Keratinocyte (primary cell): ENCODE data around the gene HSBP1L1. TPM values are rescaled to one million over a fixed set of nuclear protein-coding genes. Genes with fewer than 3 reads are reported as not detected.

Experiments
- DNase-seq: peaks from one replicate; pipeline ENCODE4 v3.0.0-alpha.2; 2011; ENCODE audit warnings: low read depth, missing footprints, low spot score
- FAIRE-seq: peaks from 2 replicates; lab custom pipeline; 2011; peaks lifted over from hg19 to GRCh38; lab: Jason Lieb, UNC
- H2AFZ ChIP-seq: 2 replicates; pipeline ENCODE4 v1.6.0; 2012; ENCODE audit warnings: low read length, control low read depth, inconsistent platforms; ENCODE audit not compliant: control insufficient read depth
- H3K27ac ChIP-seq: 2 replicates; pipeline ENCODE4 v1.5.1; 2011; ENCODE audit warnings: low read length; ENCODE audit not compliant: control insufficient read depth, insufficient read depth
- H3K27me3 ChIP-seq: 3 replicates; pipeline ENCODE4 v1.6.0; 2011; ENCODE audit warnings: low read length; ENCODE audit not compliant: control insufficient read depth, insufficient read depth; ENCODE audit errors: extremely low read depth
- H3K36me3 ChIP-seq, 2 experiments: 2 replicates in 1 of 2; 3 replicates in 1 of 2; pipeline ENCODE4 v1.5.1; 2011; ENCODE audit warnings: low read length in 2 of 2, mild to moderate bottlenecking in 1 of 2; ENCODE audit not compliant: control insufficient read depth in 2 of 2, insufficient read depth in 2 of 2; ENCODE audit errors: extremely low read depth in 1 of 2
- H3K4me1 ChIP-seq: 3 replicates; pipeline ENCODE4 v1.5.1; 2011; ENCODE audit warnings: low read length; ENCODE audit not compliant: control insufficient read depth, insufficient read depth; ENCODE audit errors: extremely low read depth
- H3K4me2 ChIP-seq: 3 replicates; pipeline ENCODE4 v1.6.0; 2011; ENCODE audit warnings: low read depth, low read length; ENCODE audit not compliant: control insufficient read depth, insufficient read depth; ENCODE audit errors: extremely low read depth
- H3K4me3 ChIP-seq, 3 experiments: fragments of 200-600 bp in 1 of 3; sonication (generic) in 1 of 3; 2 replicates in 2 of 3; 3 replicates in 1 of 3; pipeline ENCODE4 v1.5.1; 2011 to 2016; ENCODE audit warnings: low read length in 3 of 3, mild to moderate bottlenecking in 3 of 3, control low read depth in 2 of 3, inconsistent platforms in 1 of 3, low read depth in 1 of 3, mixed read lengths in 1 of 3, mixed run types in 1 of 3, moderate library complexity in 1 of 3; ENCODE audit not compliant: control insufficient read depth in 2 of 3, insufficient read depth in 2 of 3; ENCODE audit errors: extremely low read depth in 1 of 3
- H3K79me2 ChIP-seq: 2 replicates; pipeline ENCODE4 v1.6.0; 2012; ENCODE audit warnings: low read length; ENCODE audit not compliant: control insufficient read depth, insufficient read depth
- H3K9ac ChIP-seq: 3 replicates; pipeline ENCODE4 v1.6.0; 2011; ENCODE audit warnings: low read length; ENCODE audit not compliant: control insufficient read depth, insufficient read depth; ENCODE audit errors: extremely low read depth
- H3K9me1 ChIP-seq: 3 replicates; pipeline ENCODE4 v1.6.0; 2011; ENCODE audit warnings: low read length; ENCODE audit not compliant: control insufficient read depth, insufficient read depth; ENCODE audit errors: extremely low read depth
- H3K9me3 ChIP-seq: 2 replicates; pipeline ENCODE4 v1.5.1; 2012; ENCODE audit warnings: low read depth, low read length; ENCODE audit not compliant: control insufficient read depth
- H4K20me1 ChIP-seq: 3 replicates; pipeline ENCODE4 v1.6.0; 2011; ENCODE audit warnings: low read length; ENCODE audit not compliant: control insufficient read depth, insufficient read depth; ENCODE audit errors: extremely low read depth
- CTCF ChIP-seq, 3 experiments: IDR thresholded peaks in 1 of 3; conservative IDR thresholded peaks in 1 of 3; optimal IDR thresholded peaks in 1 of 3; 2 replicates in 2 of 3; 3 replicates in 1 of 3; pipeline versions ENCODE3 to v1.5.1; 2011; ENCODE audit warnings: low read length in 3 of 3, mild to moderate bottlenecking in 3 of 3, moderate library complexity in 2 of 3, control low read depth in 1 of 3, inconsistent platforms in 1 of 3; ENCODE audit not compliant: insufficient read depth in 2 of 3; ENCODE audit errors: extremely low read depth in 1 of 3
- EZH2 ChIP-seq: IDR thresholded peaks from one replicate; pipeline ENCODE4 v1.6.1; 2012; ENCODE audit warnings: inconsistent platforms, mild to moderate bottlenecking, low read length, moderate library complexity
- dilution Hi-C: fragments of 300-500 bp; cut with MboI; formaldehyde crosslinking; loops from one replicate; pipeline ENCODE4 v1.7.0; 2020; ENCODE audit warnings: low sequenced_read_pairs; ENCODE audit not compliant: extremely low pct_ligation_motif_present
- polyA plus RNA-seq, 5 experiments: library from polyadenylated mRNA; depleted of rRNA in 3 of 5; stranded (reverse) in 3 of 5; stranded (forward) in 1 of 5; unstranded in 1 of 5; fragments of >200 nt; gene quantifications; 1 replicate in 1 of 5; 2 replicates in 3 of 5; 3 replicates in 1 of 5; pipeline versions ENCODE4 v1.2.1 to v1.2.3, GENCODE V29; 2011 to 2012; ENCODE audit warnings: missing spikeins in 2 of 5, low read depth in 1 of 5, low replicate concordance in 1 of 5

Gene HSBP1L1
- polyA plus RNA-seq, 1 donor (not counting 4 experiments of a cell fraction or from before 2014, with no cell fraction given), result 49.6 TPM

- FAIRE-seq (no peak), DNase-seq (no peak)
- Histone ChIP-seq H3K4me3 (peak overlapping the region in 2 of 3 experiments; percentile 25 to 26), H3K9ac (peak overlapping the region; percentile 53), H4K20me1 (no peaks in the 10 kb centered on the region), H3K4me2 (peak overlapping the region; percentile 76), H3K9me3 (no peaks in the 10 kb centered on the region), H3K27me3 (no peaks in the 10 kb centered on the region), H3K4me1 (peaks cover 41% of the 10 kb centered on the region), H3K36me3 (peaks cover 0 to 3% of the 10 kb centered on the region in 2 experiments), H3K9me1 (no peaks in the 10 kb centered on the region), H3K79me2 (peaks cover 9% of the 10 kb centered on the region), H3K27ac (peak overlapping the region; percentile 53), H2AFZ (peak overlapping the region; percentile 88)
- TF ChIP-seq CTCF (optimal IDR thresholded peaks at IDR 0.05 in 1 of 3, IDR thresholded peaks at IDR 0.05 in 1 of 3, conservative IDR thresholded peaks at IDR 0.05 in 1 of 3; ENCODE audit: extremely low read depth in 1 of 3, insufficient read depth in 2 of 3, low read length in 3 of 3), result no peak
- no peak for TF ChIP-seq EZH2
- dilution Hi-C loops, result no loop called here
Observed at GRCh38 chr18:79962311-79962710, 2.1 kb upstream of the HSBP1L1 start.

- dilution Hi-C loops, result no loop called here
- H3K9me1 ChIP-seq, result no peaks in the 10 kb centered on the region
- H2AFZ ChIP-seq, result no peak overlapping the region
- peak overlapping the region; percentile 53 for H3K27ac ChIP-seq
- no peak overlapping the region for H3K4me3 ChIP-seq
- H3K4me2 ChIP-seq, result peak overlapping the region; percentile 76
- peak overlapping the region; percentile 53 for H3K9ac ChIP-seq
- peaks cover 41% of the 10 kb centered on the region for H3K4me1 ChIP-seq
- peaks cover 4 to 8% of the 10 kb centered on the region in 2 experiments for H3K36me3 ChIP-seq
- H3K79me2 ChIP-seq, result peaks cover 14% of the 10 kb centered on the region
- no peaks in the 10 kb centered on the region for H3K9me3 ChIP-seq
- H4K20me1 ChIP-seq, result no peaks in the 10 kb centered on the region
- DNase-seq (no peak), FAIRE-seq (peak; percentile 36)
- no peaks in the 10 kb centered on the region for H3K27me3 ChIP-seq
- no peak for TF ChIP-seq EZH2
- TF ChIP-seq CTCF (optimal IDR thresholded peaks at IDR 0.05 in 1 of 3, IDR thresholded peaks at IDR 0.05 in 1 of 3, conservative IDR thresholded peaks at IDR 0.05 in 1 of 3; ENCODE audit: extremely low read depth in 1 of 3, insufficient read depth in 2 of 3, low read length in 3 of 3), result no peak
Observed at GRCh38 chr18:79962835-79963657, 1.4 kb upstream of the HSBP1L1 start.
